ENCODE measurements around the gene RNF157.
A peak's percentile ranks its signal among the peaks of the same experiment; 100 is the strongest.

RNF157 gene

GRCh38 chr17:76124582-76125390 is 115.5 kb downstream of the RNF157 start:
- Histone ChIP-seq H3K4me3 (no peak overlapping the region), H3K9ac (no peak overlapping the region), H3K27me3 (no peaks in the 10 kb centered on the region), H3K4me1 (peaks cover 14 to 55% (median 37%) of the 10 kb centered on the region in 10 experiments), H3K36me3 (no peaks in the 10 kb centered on the region), H4K20me1 (no peaks in the 10 kb centered on the region), H3K9me3 (replicated peaks in 1 of 11) (no peaks in the 10 kb centered on the region), H3K27ac (no peak overlapping the region), H3K4me2 (no peak overlapping the region)
- no peak for TF ChIP-seq Cebpa-rat (IDR thresholded peaks at IDR 0.05)

- H4K20me1 ChIP-seq: no peaks in the 10 kb centered on the region
- no peaks in the 10 kb centered on the region for H3K27me3 ChIP-seq
- peak overlapping the region in 2 of 11 experiments; percentile 6 to 96; a peak in 3 of 22 replicates for H3K4me2 ChIP-seq
- peaks cover 14 to 62% (median 44%) of the 10 kb centered on the region in 10 experiments for H3K4me1 ChIP-seq
- H3K36me3 ChIP-seq: no peaks in the 10 kb centered on the region
- peak overlapping the region in 1 of 11 experiments; percentile 22; a peak in 2 of 22 replicates for H3K27ac ChIP-seq
- no peak for TF ChIP-seq Cebpa-rat (IDR thresholded peaks at IDR 0.05)
- no peaks in the 10 kb centered on the region for H3K9me3 ChIP-seq (replicated peaks in 1 of 11)
- no peak overlapping the region for H3K9ac ChIP-seq
- no peak overlapping the region for H3K4me3 ChIP-seq
Observed at GRCh38 chr17:76123749-76124581, 116.3 kb downstream of the RNF157 start.

- H4K20me1 ChIP-seq: no peaks in the 10 kb centered on the region
- H3K36me3 ChIP-seq: no peaks in the 10 kb centered on the region
- no peak overlapping the region for H3K4me3 ChIP-seq
- peak overlapping the region; percentile 95 to 99 (median 97) for H3K4me2 ChIP-seq
- no peaks in the 10 kb centered on the region for H3K27me3 ChIP-seq
- H3K9me3 ChIP-seq (replicated peaks in 1 of 11): no peaks in the 10 kb centered on the region
- H3K9ac ChIP-seq: peak overlapping the region in 5 of 11 experiments; percentile 79 to 86 (median 81); a peak in 4 of 22 replicates
- peak overlapping the region in 9 of 11 experiments; percentile 81 to 90 (median 86); a peak in 10 of 22 replicates for H3K27ac ChIP-seq
- no peak for TF ChIP-seq Cebpa-rat (IDR thresholded peaks at IDR 0.05)
- peaks cover 14 to 62% (median 44%) of the 10 kb centered on the region in 10 experiments for H3K4me1 ChIP-seq
Observed at GRCh38 chr17:76123191-76123499, 117.1 kb downstream of the RNF157 start.

GRCh38 chr17:76122431-76123190 is 117.7 kb downstream of the RNF157 start:
- Histone ChIP-seq H3K9me3 (replicated peaks in 1 of 11) (no peaks in the 10 kb centered on the region), H3K9ac (peak overlapping the region; percentile 67 to 86 (median 81); a peak in 20 of 22 replicates), H3K4me3 (peak overlapping the region in 5 of 10 experiments; percentile 43 to 66 (median 54); a peak in 5 of 20 replicates), H3K36me3 (no peaks in the 10 kb centered on the region), H3K27ac (peak overlapping the region in 10 of 11 experiments; percentile 81 to 90 (median 86); a peak in 20 of 22 replicates), H3K27me3 (no peaks in the 10 kb centered on the region), H4K20me1 (no peaks in the 10 kb centered on the region), H3K4me2 (peak overlapping the region; percentile 95 to 99 (median 97)), H3K4me1 (peaks cover 14 to 58% (median 44%) of the 10 kb centered on the region in 10 experiments)
- TF ChIP-seq Cebpa-rat (IDR thresholded peaks at IDR 0.05): no peak

- peak overlapping the region; percentile 67 to 86 (median 81) for H3K9ac ChIP-seq
- H3K9me3 ChIP-seq (replicated peaks in 1 of 11): no peaks in the 10 kb centered on the region
- no peaks in the 10 kb centered on the region for H4K20me1 ChIP-seq
- peak overlapping the region; percentile 72 to 90 (median 86) for H3K27ac ChIP-seq
- H3K4me2 ChIP-seq: peak overlapping the region; percentile 95 to 99 (median 97)
- H3K4me3 ChIP-seq: peak overlapping the region; percentile 42 to 66 (median 51); a peak in 19 of 20 replicates
- H3K27me3 ChIP-seq: no peaks in the 10 kb centered on the region
- H3K4me1 ChIP-seq: peaks cover 14 to 52% (median 40%) of the 10 kb centered on the region in 10 experiments
- no peaks in the 10 kb centered on the region for H3K36me3 ChIP-seq
- no peak for TF ChIP-seq Cebpa-rat (IDR thresholded peaks at IDR 0.05)
Observed at GRCh38 chr17:76121932-76122430, 118.3 kb downstream of the RNF157 start.

GRCh38 chr17:76120658-76121008 is 119.7 kb downstream of the RNF157 start:
- peak overlapping the region in 9 of 11 experiments; percentile 42 to 99 (median 96); a peak in 15 of 22 replicates for H3K4me2 ChIP-seq
- H3K36me3 ChIP-seq: no peaks in the 10 kb centered on the region
- H3K27ac ChIP-seq: 0 out of 22 replicates have a peak overlapping the region, but pooled peaks of 1 of the 11 experiments have one; percentile 90
- H3K4me3 ChIP-seq: no peak overlapping the region
- no peak for TF ChIP-seq Cebpa-rat (IDR thresholded peaks at IDR 0.05)
- H4K20me1 ChIP-seq: no peaks in the 10 kb centered on the region
- H3K4me1 ChIP-seq: peaks cover 14 to 49% (median 39%) of the 10 kb centered on the region in 10 experiments
- no peaks in the 10 kb centered on the region for H3K9me3 ChIP-seq (replicated peaks in 1 of 11)
- H3K9ac ChIP-seq: peak overlapping the region in 5 of 11 experiments; percentile 2 to 54 (median 29); a peak in 4 of 22 replicates
- H3K27me3 ChIP-seq: no peaks in the 10 kb centered on the region

- Histone ChIP-seq H3K9me3 (replicated peaks in 1 of 11) (no peaks in the 10 kb centered on the region), H3K36me3 (no peaks in the 10 kb centered on the region), H3K27me3 (no peaks in the 10 kb centered on the region), H3K9ac (peak overlapping the region in 2 of 11 experiments; percentile 18 to 54; a peak in 1 of 22 replicates), H3K27ac (no peak overlapping the region), H3K4me2 (peak overlapping the region in 8 of 11 experiments; percentile 30 to 99 (median 96); a peak in 16 of 22 replicates), H3K4me3 (no peak overlapping the region), H4K20me1 (no peaks in the 10 kb centered on the region), H3K4me1 (peaks cover 14 to 49% (median 39%) of the 10 kb centered on the region in 10 experiments)
- no peak for TF ChIP-seq Cebpa-rat (IDR thresholded peaks at IDR 0.05)
Observed at GRCh38 chr17:76119409-76120371, 120.6 kb downstream of the RNF157 start.
